DMS79 (cell line): ENCODE data around the gene ZBTB21.

ENCODE experiments used
- DNase-seq: peaks from one replicate; lab custom pipeline; 2025; lab: John Stamatoyannopoulos, UW

The ZBTB21 gene

DNA sequence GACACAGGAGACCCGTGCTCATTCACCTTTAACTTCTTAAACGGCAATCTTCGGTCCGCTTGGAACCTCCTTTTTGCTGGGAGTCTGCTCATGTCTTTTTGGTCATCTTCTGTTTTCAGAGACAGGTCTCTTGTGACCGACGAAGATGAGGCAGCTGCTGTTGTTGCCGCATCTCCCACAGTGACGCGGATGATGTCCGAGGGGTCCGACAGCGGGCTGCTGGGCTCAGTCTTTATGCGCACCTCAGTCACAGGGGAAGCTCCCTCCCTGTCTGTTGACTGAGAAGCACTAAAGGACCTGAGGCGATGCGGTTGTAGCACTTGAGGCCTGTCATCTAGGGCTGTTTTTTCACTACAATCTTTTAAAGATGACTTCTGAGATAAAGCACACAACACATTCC is 17.6 kb downstream of the ZBTB21 start:
- DNase-seq = no peak

DNA sequence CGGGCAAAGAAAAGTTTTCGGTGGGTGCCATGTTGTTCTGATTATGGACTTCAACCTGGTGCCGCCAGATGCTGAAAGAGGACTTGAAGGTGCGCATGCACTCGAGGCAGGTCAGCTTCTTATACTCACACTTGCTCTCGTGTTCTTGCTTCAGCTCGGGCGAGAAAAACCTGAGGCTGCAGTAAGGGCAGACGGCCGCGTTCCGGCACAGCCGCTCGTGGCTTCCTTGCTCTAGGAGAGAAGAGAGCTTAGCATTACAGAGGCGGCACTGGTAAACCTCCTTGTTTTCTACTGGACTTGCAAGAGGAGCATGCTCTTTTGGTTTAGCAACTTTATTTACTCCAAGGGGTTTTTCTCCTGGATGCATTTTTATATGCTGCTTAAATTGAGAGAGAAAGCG is 18.5 kb downstream of the ZBTB21 start:
- DNase-seq = no peak

DNA sequence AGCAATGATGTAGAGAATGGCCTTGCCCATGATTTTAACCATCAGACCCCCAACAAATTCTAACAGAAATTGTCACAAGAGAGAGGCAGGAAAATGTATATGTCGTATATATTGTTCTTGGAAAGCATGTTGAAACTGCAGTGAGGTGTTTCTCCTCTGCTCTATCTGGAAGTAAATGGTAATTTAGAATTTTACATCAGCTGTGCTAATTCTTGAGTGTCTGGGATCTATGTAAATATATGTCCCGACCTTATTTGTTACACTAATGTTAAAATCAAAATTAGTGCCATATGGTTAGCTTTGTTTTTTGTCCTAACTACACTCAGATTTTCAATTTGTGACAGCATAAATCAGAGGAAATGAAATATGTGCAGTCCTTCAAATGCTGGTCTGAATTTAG is 20.5 kb downstream of the ZBTB21 start:
- no peak for DNase-seq

DNA sequence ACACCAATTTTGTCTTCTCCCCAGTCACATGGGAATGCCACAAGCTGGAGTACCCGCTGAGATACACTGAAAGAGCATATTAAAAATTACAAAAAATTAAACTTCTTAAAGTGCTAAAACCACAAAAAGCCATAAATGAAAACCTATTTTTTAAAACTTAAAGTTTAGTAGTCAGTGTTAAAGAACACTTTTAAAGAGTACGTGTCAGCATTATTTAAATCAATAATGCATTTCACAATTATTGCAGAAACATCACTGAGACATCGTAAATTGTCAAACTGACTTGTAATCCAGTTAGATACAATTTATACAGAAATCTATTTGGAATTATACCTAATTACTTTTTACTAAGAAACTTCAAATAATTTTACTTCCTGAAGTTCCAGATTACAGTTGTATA is 22.9 kb downstream of the ZBTB21 start:
- DNase-seq = no peak

DNA sequence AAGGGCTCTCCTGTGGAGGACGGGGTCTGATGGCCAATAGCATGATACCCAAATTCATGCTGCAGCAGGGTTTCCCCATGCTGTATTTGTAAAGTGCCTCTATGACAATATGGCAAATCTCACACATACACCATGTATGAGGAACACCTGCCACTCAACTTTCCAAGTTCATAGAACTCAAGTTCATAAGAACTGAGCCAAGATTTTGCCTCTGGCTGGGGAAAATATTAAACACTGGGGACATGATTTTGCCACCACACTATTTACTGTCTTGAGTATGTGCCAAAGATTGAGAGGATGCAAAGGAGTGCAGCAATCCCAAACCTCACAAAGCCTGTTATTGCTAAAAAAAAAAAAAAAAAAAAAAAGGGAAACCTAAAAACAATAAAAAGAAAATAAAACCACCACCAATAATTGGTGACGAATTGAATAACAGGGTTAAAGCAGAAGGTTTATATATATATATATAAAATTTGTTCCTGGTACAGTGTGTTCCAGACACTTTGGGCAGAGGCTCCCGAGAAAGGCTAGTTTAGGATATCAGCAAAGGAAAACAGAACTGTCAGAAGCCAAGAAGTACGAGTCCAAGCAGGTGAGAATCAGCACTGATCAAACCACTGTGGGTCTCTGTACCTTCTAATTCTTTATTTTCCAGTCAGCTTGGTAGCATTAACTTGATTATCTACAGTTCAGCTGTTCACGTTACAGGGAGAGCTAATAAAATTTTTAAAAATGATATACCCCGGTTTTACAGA is 24.3 kb downstream of the ZBTB21 start:
- no peak for DNase-seq

DNA sequence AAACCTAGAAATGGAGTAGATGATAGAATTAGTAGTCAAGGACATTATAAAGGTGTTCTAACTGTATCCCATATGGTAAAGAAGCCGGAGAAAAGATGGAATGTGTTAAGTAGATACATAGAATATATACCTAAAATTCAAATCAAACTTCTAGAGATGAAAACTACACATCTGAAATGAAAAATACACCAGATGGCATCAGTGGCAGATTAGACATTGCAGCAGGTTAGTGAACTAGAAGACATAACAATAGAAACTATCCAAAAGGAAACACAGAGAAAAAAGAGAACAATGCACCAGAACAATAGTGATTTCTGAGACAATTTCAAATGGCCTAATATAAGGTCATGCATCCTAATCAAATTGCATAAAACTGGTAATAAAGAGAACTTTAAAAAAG is 26.9 kb downstream of the ZBTB21 start:
- DNase-seq = no peak

DNA sequence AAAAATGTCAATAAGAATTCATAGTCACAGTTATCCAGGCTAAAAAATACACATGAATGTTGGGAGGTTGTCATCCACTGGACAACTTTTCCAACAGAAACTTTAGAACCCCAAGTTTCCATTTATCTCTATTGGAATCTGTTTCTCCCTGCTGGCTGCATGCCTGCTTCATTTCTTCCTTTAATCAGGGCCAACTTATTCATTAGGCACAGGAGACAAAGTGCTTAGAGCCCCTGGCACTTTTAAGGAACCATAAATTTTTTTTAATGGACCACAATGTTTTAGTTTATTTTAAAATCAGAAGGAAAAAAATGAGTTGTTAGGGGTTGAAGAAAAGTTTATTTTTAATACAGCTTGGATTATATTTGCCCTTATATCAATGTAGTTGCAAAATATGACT is 29.6 kb downstream of the ZBTB21 start:
- no peak for DNase-seq

DNA sequence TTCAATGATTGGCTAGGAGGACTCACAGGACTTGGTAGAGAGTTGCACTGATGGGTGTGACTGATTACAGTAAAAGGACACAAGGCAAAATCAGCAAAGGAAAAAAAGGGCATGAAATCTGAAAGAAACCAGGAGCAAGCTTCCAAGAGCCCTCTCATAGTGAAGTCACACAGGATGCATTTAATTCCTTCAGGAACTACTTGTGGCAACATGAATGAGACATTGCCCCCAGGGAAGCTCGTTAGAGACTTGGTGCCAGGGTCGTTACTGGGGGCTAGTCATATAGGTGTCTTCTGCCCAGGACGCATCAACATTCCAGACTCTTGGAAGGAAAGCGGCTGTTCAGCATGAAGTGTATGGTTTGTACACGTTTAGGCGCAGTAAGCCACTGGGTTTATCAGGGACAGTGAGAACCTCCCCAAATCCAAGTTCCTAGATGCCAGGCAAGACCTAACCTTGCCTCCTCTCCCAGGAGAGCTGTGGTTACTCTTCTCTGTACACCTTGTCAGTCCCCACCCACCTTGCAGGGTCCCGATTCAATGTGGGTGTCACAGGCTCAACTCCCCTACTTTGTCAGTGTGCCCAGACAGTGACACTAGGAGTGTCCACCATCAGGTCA is 30.3 kb downstream of the ZBTB21 start:
- no peak for DNase-seq

DNA sequence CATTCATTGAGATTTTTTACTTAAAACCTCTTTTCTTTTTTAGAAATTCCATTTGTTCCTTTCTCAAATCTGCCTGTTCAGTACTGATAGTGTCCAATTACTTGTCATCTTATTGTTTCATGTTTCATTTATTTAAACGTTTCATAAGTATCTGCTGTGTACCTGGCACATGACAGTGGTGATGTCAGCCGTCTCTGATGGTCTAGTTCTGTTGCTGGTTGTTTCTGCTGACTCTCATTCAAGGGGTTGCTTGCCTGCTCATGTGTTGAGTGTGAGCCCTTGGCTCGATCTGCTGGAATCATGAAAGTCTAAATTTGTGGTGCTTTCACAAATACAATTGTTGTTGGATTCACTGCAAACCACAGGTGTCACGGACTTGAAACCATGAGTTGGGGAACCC is 30.8 kb downstream of the ZBTB21 start:
- DNase-seq = no peak

DNA sequence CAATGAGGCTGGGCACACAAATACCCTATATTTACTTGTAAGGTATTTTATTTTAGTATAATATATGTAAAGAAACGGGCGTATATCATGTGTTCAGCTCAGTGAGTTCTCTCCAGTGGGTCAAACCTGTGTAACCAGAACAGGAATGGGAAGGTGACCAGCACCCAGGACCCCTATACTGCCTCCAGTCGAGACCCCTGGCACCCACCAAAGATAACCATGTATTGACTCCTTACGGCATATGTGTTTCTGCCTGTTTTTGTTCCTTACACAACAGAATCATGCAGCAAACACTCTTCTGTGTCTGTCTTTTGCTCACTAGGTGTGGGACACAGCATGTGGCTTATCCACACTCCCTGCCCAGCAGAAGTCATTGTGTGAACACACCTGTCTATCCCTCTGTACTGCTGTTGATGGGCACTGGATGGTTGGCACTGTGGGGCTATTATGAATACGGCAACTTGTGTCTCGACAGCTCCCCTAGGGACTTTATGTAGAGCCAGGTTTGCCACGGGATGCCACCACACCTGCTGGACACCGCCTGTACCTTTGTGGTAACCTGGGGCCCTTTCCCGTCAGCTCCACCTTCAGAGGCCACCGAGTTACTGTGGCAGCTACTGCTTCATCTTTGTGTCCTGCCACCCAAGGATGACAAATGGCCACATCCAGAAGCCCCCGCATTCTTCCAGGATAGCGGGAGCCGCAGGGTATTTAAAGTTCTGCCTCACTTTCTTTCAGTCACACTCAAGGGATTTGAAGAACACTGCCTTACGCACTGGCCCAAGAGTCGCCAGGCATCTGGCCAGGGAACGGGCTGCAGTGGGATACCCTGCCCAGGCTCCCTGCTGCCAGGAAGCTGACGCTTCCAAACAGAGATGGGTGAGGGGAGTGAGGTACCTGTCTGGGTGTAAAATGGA is 32.9 kb downstream of the ZBTB21 start:
- DNase-seq = no peak

DNA sequence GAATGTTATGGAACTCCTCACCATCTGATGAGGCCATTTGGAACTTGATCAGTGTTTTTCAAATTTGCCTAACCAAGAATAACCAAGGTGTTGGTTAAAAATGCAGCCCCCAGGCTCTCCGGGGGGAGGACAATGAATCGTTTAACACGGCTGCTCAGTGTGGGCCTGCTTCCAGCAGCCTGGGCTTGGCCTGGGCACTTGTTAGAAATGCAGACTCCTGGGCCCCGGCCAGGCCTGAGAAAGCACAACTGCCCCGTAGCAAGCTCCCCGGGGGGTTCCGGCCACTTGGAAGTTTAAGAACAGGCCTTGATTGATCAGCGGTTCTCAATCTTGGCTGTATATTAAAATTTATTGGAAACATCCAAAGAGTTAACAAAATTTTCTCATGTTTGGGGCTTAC is 33.5 kb downstream of the ZBTB21 start:
- no peak for DNase-seq

DNA sequence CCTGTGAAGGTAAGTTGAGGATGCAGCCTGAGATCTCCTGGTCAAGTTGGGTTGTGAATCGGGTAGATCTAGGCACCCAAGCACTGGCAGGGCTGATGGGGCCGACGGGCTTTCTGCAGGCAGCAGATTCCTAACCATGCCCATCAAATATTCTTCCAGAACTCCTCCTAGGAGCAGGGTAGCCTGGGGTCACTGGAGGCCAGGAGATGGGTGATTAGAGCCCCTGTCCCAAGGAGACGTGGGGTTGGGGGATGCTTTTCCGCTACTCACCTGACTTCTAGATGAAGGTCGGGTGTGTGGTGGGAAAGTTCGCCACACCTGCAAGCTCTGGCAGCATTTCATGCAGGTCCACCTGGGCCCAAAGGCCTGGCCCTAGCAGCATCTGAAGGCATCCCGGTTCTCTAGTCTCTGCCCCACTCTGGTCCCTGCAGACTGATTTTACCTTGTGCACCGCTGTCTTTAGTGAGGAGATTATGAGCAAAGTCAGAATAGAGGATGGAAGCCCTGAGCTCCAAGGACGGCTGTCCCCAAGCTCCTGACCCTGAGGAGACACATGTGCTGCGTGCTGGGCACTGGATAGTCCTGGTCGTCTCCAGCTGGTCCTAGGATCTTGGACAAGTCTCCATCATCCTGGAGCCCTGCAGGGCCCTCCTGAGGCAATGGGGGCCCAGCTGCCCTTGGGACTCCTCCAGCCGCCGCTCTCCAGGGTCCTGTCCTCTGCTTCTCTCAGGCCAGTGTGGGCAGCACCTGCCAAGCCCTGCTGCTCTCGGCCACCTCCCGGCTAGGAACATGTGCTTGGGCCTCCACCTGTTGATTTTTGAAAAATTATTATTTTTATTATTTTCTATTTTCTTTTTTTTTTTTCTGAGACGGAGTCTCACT is 34.5 kb downstream of the ZBTB21 start:
- no peak for DNase-seq

DNA sequence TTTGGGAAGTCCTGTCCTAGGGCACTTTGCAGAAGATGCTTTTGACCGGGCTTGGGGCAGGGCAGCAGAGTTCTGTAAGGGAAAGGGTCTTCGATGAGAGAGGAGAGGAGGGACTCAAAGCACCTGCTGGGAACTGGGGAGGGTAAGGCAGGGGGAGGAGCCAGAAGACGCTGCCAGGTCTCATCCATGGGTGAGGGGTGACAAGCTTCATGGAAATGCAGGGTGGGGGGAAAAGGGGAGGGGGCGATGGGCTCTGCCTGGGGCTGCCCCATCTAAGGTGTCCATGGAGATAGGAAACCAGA is 35.5 kb downstream of the ZBTB21 start:
- DNase-seq = no peak

DNA sequence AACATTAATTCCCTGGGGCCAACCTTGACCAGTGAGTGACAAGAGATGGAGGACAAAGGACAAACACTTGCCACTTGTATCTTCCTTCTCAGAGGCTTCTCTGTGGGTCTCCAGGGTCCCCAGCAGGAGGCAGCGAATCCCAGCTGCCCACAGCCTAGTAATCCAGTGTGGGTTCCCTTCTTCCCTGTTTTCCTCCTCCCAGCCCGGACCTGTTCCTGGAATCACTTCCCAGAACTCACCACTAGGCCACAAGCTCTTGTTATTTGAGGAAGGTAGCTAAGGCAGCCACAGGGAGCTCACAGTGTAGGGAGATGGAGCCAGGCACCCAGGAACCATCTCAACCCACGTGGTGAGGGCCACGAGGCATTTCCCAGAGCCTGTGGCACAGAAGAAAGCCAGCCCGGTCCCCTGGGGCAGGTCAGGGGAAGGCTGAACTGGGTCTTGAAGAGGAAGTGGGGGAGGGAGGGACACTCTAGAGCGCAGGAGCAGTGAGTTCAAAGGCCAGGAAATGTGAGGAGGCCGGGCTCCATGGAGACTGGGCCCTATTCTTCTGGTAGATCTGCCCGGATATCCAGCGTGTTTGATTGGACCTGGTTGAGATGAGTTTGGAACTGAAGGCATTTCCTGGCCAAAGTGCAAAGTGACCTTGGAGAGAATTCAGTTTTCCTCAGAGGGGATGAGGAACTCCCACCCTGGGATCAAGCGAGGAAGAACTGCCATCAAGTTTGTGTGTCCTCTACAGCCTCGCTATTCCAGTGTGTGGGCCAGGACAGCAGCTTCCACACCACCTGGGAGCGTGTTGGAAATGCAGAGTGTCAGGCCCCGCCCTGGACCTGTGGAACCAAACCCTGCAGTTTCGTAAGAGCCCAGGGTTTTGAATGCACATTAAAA is 36.1 kb downstream of the ZBTB21 start:
- DNase-seq = no peak

DNA sequence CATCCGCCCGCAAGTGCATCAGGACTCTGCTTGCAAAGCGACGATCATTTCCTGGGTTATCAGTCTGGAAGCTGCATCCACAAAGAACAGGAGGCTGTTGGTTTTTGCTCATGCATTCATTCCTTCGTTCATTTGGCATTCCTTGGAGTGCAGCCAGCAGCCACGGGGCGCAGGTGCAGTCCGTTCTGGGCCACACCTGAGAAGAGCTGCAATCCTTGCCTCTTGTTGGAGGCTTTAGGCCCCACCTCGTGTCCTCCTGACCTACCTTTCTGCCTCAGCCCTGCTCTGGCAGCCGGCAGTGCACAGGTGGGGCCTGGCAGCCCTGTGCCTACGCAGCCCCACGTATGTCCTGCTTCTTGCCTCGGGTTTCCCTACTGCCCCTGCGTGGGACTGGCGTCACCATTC is 36.7 kb downstream of the ZBTB21 start:
- DNase-seq = no peak

DNA sequence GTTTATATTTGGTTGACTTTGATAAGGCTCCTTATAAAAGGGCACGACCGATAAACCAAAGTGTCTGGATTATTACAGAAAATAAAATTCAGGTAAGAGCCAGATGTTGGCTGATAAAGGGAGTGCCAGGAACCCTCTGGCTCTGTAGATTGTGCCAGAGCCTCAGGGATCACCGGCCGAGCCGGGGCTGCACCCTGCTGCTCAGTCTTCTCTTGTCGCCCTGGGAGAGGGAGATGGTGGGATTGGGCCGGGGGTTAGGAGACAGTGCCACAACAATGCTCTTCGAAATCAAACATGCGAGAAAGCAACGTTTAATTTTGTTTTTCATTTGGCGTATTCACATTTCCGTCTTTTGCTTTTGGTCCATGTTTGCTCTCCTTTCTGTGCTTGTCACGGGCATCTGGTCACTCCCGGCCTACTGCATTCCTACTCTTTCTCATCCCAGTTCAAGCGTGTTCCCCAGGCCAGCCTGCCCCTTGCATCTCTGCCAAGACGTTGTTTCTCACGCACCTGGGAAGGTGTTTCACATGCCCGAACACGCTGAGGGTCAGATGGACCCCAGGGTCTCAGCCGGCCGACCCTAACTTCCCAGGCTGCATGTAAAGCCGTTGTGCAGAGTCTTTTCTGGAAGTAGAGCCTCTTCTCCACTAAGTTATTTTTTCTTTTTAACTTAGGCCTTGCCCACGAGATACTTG is 37.5 kb downstream of the ZBTB21 start:
- DNase-seq = no peak

DNA sequence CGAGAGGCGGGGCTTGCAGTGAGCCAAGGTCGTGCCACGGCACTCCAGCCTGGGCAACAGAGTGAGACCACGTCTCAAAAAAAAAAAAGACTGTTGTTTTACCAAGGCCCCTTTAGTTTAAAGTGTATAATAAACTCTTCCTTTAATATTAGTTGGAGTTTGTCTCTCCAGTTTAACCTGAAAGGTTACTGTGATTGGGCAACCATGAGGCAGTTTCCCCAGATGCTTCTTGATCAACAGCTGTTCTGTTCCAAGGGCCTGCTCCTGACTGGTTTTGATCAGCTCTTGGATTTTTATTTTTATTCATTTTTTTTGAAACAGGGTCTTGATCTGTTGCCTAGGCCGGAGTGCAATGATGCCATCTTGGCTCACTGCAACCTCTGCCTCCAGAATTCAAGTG is 38.3 kb downstream of the ZBTB21 start:
- DNase-seq = no peak

DNA sequence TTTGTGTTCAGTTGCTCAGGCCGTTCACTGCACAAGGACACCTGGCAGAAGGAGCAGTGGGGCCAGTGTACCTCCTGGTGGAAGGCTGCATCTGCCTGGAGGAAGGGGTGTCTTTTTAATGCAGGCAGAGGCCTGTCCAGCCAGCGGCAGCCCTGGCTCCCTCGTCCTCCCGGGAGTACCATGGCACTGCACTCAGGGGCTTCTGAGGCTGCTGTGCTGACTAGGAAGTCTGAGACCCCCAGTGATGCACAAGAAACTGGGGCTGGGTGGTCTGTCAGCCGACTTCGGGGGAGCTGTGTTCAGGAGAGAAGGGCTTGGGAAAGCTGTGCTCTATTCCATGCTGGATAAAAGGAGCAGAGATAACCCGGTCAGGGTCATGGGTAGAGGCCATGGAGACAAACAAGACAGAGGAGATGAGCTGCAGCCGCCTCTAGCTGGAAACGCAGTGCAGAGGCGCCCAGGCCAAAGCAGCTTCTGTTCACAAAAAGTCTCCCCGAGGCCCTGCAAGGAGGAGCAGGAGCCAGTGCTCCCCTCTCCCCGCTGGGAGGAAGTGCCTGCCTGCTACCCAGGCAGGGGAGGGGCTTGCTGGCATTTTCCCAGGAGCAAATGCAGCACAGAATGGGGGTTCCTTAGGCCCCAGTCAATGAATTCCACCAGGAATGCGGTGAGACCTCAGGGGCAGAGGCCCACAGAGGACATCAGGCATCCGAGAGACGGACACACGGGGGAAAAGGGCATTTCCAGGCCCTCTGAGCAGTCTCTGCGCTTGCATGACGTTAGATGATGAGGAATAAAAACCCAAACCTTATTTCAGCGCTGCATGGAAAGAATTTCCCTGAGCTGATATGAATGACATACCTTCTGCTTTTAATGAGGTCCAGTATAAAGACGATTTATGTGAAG is 39.2 kb downstream of the ZBTB21 start:
- DNase-seq = no peak

DNA sequence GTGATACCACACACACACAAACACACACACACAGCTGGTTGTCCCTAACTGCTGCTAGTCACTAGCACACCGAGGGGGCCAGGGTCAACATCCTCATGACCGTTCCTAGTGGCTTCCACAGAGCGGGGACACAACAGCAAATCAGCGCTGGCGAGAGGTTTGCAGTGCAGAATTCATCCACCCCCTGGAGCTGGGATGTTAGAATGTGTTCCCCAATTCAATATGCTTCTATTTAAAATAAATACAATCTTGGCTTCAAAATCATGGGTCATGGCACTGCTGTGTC is 40.1 kb downstream of the ZBTB21 start:
- no peak for DNase-seq

DNA sequence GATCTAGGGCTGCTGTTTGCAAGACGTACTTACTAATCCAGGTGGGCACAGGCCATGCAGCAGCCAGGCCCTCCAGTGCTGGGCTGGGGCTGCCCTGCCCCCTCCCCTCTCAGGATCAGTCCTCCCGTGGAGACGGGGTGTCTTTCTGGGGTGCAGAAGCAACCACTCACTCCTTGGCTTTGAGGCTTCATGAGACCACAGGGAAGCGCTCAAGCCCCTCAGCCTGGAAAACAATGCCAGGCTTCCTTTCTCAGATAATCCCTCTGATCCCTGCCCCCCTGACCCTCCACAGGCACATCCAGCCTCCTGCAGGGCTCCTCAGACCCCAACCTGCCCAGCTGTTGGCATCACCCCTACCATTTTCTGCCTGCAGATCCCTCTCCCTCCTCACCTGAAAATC is 42.5 kb downstream of the ZBTB21 start:
- no peak for DNase-seq
